ENCODE data around the gene PPIB. TPM values are rescaled to one million over a fixed set of nuclear protein-coding genes. Genes with fewer than 3 reads are reported as not detected.

PPIB gene
- total RNA-seq (2014; rRNA removed; shearing (Covaris generic)) = 1,210 and 1,292 TPM in 2 replicates
- polyA plus RNA-seq (2015; cell fraction: cytosol; rRNA removed) = 1,322 and 1,342 TPM in 2 replicates
- 139 and 165 TPM in 2 replicates for polyA plus RNA-seq (2015; cell fraction: nucleus; rRNA removed)

DNA sequence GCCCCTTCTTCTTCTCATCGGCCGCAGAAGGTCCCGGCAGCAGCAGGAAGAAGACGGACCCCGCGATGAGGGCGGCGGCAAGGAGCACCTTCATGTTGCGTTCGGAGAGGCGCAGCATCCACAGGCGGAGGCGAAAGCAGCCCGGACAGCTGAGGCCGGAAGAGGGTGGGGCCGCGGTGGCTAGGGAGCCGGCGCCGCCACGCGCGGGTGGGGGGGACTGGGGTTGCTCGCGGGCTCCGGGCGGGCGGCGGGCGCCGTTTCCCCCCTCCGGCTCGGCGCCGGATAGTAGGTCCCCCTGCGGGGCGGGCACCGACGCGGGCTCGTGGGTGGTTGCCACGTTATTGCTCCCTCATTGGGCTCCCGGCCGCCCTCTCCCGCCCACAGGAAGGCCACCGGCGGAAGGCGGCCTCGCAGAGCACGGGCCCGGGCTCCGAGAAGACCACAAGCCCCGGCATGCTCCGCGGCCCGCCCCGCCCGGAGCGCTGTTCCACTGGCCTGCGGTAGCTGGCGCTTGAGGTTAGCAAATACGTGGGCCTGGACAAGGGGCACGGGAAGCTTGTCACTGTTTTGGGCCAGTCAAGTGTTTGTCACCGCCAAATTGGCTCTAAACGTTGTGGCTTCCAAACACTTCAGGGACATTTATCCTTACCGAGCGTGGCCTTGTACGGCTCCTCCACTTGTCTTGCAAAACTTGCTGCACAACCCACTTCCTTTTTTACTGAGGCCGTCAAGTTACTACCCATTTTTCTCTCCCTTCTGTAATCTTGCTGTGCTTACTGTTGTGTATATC is at the start of gene PPIB:
Gene PPIB (minus strand): TSS at position 154 of the 790 bp plus-strand sequence. CDS start 36 bp downstream, at position 118.
- in situ Hi-C loops (cut with HindIII; ENCODE audit: low pct_unique_long_range_greater_than_20kb, low sequenced_read_pairs) = no loop called here
- DNase-seq (ENCODE audit: low read depth, low spot score) = peak; percentile 96

DNA sequence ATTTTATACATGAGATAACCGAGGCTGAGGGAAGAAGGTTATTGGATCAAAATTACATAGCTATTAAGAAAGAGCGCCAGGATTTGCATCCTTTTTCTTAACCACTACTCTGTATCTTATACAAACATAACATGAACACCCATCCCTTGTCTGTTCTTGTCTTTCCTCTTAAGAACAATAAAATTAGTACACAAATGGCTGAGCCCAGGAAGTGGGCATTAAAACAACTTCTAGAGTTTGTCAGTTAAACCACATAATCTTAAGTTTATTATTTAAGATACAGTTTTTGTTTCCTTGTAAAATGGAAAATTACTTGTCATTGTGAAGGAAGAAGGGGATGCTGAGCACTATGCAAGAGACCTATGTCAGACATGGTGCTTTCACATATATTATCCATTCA is 48.9 kb upstream of the PPIB start:
- DNase-seq (ENCODE audit: low read depth, low spot score) = no peak
- in situ Hi-C loops (cut with HindIII; ENCODE audit: low pct_unique_long_range_greater_than_20kb, low sequenced_read_pairs) = no loop called here

DNA sequence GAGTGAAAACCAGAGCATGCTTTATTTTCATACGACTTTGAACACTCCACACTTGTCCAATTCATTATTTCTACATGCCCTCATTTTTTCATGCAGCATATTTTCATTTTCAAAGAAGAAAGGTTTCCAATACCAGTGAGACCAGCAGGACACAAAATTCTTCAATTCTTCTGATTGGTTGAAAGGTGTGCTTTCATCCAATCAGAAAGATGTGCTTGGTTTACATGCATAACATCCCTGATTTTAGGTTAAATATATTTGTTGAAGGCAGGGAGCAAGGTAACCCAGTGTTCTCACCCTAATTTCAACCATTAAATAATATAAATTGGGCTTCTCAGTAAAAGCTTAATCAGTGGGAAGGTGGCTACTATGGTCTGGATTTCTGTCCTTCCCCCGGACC is 47.5 kb upstream of the PPIB start:
- in situ Hi-C loops (cut with HindIII; ENCODE audit: low pct_unique_long_range_greater_than_20kb, low sequenced_read_pairs) = no loop called here
- no peak for DNase-seq (ENCODE audit: low read depth, low spot score)

DNA sequence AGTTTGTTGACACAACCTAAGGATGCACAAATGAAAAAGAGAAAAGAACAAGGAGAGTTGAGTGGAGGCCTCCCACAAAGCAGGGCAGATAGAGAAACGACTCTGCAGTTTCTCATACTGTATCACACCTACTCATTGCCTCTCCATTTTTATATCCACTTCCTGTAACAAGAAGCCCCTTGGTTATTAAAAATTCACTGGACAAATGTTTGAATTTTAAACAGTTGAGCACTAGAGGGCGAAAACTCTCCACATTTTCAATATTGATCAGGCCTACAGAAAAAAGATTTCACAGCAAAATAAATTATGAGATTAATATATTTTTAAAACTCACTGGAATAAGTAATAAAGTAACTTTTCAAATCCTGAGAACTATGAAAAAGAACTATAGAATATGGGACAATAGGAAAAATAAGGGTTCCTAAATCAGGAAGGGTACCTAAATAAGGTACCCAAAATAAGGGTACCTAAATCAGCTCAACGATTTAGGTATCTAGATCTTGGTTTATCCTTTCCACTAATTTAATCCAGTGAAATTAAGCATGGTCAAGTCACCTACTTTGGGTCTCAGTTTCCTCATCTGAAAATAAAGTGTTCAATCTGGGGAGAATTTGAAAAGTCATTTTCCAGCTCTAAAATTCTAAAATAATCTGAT is 47.0 kb upstream of the PPIB start:
- in situ Hi-C loops (cut with HindIII; ENCODE audit: low pct_unique_long_range_greater_than_20kb, low sequenced_read_pairs) = no loop called here
- DNase-seq (ENCODE audit: low read depth, low spot score) = peak; percentile 74

DNA sequence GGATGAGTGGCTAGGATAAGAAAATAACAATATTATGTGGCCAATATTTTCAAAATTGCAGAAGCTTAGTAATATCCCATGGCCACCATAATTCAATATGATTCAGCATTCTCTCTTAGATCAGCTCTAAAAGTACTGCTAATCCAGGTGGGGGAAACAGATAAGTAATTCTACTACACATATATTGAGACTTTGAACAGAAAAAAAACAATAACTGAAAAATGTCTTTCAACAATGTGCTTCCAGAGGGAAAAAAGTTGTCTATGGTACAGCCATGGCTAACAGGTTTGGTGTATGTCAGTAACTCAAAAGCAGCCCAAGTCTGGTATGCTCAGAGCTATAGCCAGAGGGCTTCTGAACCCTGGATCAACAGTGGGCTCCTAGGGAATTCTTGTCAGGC is 42.4 kb upstream of the PPIB start:
- no peak for DNase-seq (ENCODE audit: low read depth, low spot score)
- in situ Hi-C loops (cut with HindIII; ENCODE audit: low pct_unique_long_range_greater_than_20kb, low sequenced_read_pairs) = no loop called here

DNA sequence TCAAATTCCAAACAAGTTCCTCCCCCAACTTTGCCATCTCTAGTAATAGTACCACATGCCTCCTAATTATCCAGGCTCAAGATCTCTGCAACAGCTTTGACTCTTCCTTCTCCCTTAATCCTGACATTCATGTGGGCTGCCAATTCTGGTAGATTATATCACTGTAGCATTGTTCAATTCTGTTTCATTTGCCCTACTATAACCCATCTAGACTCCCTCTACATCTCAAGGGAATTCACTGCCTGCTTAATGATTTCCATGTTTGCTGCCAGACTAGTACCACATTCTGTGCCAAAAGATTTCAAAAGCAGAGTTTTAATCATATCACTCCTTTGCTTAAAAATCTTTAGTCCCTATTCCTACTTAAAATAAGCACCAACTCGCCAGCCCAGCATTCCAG is 34.6 kb upstream of the PPIB start:
- no peak for DNase-seq (ENCODE audit: low read depth, low spot score)
- in situ Hi-C loops (cut with HindIII; ENCODE audit: low pct_unique_long_range_greater_than_20kb, low sequenced_read_pairs) = no loop called here

DNA sequence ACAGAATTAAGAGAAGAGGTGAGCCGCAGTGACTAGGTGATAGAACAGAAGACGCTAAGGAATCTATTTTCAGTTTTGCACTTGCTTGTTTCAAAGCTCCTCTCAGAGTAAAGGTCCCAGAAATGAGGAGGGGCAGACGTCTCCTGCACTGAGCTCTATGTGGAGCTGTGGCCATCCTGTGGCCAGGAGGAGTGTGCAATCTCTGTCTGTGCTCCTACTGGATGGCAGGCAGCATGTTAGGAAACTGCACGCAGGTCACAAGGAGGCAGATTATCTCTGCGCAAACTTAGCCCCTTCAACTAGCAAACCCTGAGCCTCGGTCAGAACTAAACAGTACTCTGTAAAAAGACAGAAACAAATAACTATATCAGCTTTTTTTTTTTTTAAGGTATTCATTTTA is 31.1 kb upstream of the PPIB start:
- in situ Hi-C loops (cut with HindIII; ENCODE audit: low pct_unique_long_range_greater_than_20kb, low sequenced_read_pairs) = no loop called here

DNA sequence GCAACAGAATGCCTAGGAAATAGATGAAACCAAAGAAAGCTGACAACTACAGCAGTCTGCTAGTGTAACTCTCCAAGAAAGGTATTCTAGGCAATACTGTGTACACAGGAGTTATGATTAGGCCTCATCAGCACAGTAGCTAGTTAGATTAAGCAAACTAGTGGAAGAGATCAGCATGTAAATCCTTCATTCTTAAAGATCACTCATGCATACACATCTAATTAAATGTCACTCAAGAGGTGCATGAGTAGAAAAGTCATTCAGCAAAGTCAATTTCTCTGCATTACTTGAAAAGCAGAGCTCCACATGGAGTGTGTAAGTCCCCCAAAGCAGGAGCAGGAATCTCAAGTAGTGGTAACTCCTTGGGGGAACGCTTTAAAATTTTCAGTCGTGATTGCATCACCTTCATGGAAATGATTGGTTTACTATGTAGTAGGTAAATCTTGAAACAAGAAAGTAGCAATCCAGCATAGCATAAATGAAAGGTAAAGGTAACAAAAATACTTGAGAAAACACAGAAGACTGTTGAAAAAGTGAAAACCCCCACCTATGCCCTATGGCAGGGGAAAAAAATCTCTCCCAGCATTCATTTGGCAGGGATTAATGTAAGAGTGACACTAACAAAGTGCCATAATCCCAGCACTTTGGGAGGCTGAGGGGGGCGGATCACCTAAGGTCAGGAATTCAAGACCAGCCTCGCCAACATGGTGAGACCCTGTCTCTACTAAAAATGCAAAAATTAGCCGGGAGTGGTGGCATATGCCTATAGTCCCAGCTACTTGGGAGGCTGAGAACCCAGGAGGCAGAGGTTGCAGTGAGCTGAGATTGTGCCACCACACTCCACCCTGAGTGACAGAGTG is 29.4 kb upstream of the PPIB start:
- no peak for DNase-seq (ENCODE audit: low read depth, low spot score)
- in situ Hi-C loops (cut with HindIII; ENCODE audit: low pct_unique_long_range_greater_than_20kb, low sequenced_read_pairs) = no loop called here

More for the DNA sequence above, 31.1 kb upstream of the PPIB start:
- peak; percentile 35 for DNase-seq (ENCODE audit: low read depth, low spot score)

DNA sequence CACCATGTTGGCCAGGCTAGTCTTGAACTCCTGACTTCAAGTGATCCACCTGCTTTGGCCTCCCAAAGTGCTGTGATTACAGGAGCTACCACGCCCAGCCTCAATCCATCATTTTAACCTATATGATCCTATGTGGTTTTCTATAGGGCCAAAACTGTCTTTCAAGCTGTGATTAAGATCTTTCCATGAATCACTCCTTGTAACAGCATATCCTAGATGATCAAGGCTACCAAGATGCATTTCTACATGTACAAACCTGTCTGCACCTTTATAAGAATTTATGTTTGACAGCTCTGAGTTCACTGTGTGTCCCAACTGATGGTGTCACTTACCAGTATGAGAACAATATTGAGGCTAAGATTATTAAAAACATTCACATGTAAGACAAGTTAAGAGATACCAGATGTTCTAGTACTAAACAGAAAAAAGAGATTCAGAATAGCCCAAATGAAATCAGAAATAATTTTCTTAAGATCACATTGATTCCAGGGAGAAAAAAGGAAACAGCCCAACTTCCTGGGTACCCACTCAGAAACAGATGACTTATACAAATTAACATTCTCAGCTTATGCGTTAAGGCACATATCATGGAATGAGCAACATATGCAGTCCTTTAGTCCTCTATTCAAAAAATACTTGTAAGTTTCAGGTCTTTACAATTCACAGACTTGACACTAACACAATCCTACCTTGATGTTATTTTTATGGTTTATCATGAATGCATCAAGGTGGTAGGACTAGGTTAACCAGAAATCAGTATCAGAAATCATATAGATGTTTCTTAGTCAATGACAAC is 24.8 kb upstream of the PPIB start:
- in situ Hi-C loops (cut with HindIII; ENCODE audit: low pct_unique_long_range_greater_than_20kb, low sequenced_read_pairs) = no loop called here
- DNase-seq (ENCODE audit: low read depth, low spot score) = no peak

DNA sequence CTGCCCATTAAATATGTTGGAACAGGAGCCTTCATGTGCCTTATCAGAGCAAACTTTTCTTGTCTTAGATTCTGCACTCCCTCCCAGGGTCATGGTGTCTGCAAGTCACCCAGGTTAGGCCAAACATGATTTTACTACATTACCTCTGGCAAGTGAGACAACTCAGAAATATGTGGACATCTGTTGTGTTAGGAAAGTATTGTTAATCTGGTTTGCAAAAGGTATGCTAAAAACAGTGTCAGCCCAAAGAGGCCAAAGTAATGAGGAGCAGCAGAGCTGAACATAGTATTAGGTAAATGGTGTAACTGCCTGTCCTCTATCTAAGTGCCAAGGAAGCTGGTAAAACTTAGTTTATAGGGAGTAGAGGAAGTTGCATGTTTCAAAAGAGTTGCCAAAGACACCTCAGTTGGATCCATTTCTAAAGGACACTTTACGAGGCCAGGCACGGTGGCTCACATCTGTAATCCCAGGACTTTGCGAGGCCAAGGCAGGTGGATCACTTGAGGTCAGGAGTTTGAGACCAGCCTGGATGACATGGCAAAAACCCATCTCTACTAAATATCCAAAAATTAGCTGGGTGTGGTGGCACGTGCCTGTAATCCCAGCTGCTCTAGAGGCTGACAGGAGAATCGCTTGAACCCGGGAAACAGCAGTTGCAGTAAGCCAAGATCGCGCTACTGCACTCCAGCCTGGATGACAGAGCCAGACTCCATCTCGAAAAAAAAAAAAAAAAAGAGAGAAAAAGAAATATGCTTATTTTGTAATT is 22.5 kb upstream of the PPIB start:
- in situ Hi-C loops (cut with HindIII; ENCODE audit: low pct_unique_long_range_greater_than_20kb, low sequenced_read_pairs) = no loop called here
- no peak for DNase-seq (ENCODE audit: low read depth, low spot score)

DNA sequence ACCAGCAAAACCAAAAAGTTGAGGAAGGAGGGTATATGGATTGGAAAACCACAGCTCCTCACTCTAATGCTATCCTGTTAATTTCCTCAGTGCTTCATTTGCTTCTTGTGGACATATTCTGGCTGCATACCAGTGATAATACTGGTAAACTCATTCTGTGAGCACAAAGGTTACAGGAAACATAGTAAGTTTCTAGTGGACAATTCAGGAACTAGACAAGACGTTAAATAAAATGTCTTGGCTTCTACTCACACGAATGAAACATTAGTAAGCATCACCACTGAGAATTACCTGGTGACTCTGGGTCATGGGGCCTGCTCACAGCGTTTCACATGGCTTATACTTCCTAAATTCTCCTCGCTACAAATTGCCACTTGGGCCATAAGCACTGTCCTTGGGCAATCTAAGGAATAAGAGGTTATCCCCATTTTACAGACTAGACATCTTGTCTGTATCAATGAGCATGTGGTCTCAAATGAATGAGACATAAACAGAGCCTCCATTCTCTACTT is 20.1 kb upstream of the PPIB start:
- DNase-seq (ENCODE audit: low read depth, low spot score) = no peak
- in situ Hi-C loops (cut with HindIII; ENCODE audit: low pct_unique_long_range_greater_than_20kb, low sequenced_read_pairs) = no loop called here

DNA sequence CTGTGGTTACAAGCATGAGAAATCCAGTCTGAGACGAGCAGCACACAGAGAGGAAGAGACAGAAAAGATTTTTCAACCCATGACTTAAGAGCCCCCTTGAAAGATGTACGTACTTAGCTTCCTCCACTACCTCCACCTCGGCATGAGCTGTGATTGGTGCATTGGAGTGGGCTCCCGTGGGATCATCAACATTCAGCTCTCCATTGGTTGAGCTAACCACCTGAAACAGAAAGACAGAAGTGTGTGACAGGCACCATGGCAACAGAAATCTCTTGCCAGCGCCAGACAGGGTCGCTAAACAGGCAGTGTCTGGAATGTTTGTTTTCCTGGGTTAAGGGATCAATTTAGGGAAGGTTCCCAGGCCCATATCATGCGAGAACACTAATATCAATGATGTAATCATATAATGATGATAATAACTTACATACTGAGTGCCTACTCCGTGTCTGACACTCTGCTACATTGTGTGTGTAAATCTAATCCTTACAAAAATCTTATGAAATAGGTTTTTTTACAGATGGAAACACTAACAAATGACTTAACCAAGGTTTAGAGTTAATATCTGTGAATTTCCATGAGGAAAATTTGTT is 17.5 kb upstream of the PPIB start:
- in situ Hi-C loops (cut with HindIII; ENCODE audit: low pct_unique_long_range_greater_than_20kb, low sequenced_read_pairs) = no loop called here
- DNase-seq (ENCODE audit: low read depth, low spot score) = no peak

DNA sequence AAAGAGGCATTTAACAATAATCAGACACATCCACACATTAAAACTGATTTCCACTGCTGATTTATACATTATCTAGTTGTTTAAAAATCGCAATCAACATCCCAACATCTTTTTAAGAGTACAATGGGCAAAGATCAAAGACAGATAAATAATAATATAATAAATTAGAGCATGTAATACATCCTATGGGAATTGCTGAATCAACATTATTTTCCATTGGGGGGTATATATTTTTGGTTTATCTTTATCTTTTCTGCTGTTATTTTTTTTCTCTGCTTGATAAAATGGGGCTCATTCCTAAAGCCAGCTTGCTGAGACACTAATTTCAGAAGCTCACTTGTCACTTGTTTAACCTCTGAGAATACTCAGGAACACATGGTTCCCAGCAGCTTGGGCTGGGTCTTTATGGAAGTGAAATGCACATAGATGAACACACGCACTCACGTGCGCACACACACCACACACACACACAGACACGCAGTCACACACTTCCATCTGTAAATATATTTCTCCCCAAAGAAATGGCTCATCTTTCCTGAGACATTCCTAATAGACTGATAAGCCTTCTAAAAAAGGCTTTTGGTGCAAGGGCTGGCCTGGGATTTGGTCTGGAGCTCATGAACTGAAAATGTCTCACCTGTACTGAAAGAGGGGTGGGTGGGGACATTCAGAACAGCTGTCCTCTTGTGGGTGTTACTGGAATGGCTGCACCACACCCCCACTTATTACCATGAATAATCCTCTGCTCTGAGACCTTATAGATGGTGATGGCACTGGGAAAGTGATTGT is 3.5 kb upstream of the PPIB start:
- in situ Hi-C loops (cut with HindIII; ENCODE audit: low pct_unique_long_range_greater_than_20kb, low sequenced_read_pairs) = no loop called here
- no peak for DNase-seq (ENCODE audit: low read depth, low spot score)

DNA sequence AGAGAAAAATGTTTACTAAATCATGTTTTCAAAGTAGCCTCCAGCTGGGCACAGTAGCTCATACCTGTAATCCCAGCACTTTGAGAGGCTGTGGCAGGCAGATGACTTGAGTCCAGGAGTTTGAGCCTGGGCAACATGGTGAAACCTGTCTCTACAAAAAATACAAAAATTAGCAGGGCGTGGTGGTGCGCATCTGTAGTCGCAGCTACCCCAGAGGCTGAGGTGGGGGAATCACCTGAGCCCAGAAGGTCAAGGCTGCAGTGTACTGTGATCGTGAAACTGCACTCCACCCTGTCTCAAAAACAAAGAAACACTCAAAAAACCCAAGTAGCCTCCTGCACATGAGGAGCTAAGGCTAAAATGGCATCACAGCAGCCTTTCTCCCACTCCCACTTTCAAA is 1.6 kb upstream of the PPIB start:
- in situ Hi-C loops (cut with HindIII; ENCODE audit: low pct_unique_long_range_greater_than_20kb, low sequenced_read_pairs) = no loop called here
- DNase-seq (ENCODE audit: low read depth, low spot score) = no peak

DNA sequence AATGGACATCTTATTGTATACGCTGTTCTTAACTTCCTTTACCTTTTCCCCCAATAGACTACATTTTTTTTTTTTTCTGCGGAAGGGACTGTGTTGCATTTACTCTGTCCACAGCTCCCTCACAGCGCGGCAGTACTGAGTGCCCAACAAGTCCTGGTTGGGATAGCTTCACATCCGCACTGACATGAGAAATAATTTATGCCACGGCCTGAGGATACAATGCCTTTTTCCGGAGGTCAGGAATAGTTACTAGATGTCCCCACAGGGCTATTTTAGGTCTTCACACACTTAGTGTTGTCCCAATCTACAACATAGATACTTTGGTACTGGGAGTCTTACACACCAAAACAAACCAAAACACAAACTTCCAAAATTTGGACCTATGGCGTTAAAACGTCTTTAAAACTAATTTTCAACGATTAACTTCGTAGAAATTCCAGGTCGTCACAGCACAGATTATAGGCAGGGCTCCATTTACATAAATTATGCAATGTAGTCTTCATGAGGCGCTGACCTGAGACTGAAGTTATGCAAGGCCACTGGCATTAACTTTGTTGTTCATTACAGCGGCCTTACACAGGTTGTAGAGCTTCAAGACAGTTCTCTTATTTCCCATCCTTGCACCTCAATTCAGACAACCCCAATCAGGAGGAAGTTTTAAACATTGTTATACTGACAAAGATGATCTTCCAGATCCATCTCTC is 989 bp upstream of the PPIB start:
- in situ Hi-C loops (cut with HindIII; ENCODE audit: low pct_unique_long_range_greater_than_20kb, low sequenced_read_pairs) = no loop called here
- DNase-seq (ENCODE audit: low read depth, low spot score) = peak; percentile 50
